ENCODE results near the gene OTOP3.

- TF ChIP-seq CTCF (conservative IDR thresholded peaks at IDR 0.05), result no peak
- no peak for TF ChIP-seq EZH2 (IDR thresholded peaks at IDR 0.05; ENCODE audit: low read depth)
These were observed 6.9 kb upstream of the OTOP3 start for GRCh38 chr17:74928786-74929185.
